GM23248 (cell line): ENCODE measurements around the gene ULBP2.
"Not testable (repeated sequence)": the region's sequence is repeated elsewhere in the genome, so short reads cannot be mapped to it uniquely, and the experiment has no call there.

Source experiments
- EZH2 ChIP-seq: fragments of 200-600 bp; sonication (generic); IDR thresholded peaks from 2 replicates; pipeline ENCODE4 v1.6.1; 2018; ENCODE audit warnings: antibody characterized with exemption, mild to moderate bottlenecking; ENCODE audit not compliant: insufficient read depth, poor library complexity, severe bottlenecking
- EZH2phosphoT487 ChIP-seq: fragments of 200-600 bp; sonication (generic); IDR thresholded peaks from 2 replicates; pipeline ENCODE4 v1.6.1; 2018; ENCODE audit warnings: antibody characterized with exemption, moderate library complexity, mild to moderate bottlenecking, low read depth; ENCODE audit not compliant: insufficient read depth

- not testable (repeated sequence) for TF ChIP-seq EZH2, EZH2phosphoT487
Observed at GRCh38 chr6:149991472-149991795, 49.6 kb downstream of the ULBP2 start.
